ENCODE measurements around the gene SPDYE6. TPM values are rescaled to one million over a fixed set of nuclear protein-coding genes. Genes with fewer than 3 reads are reported as not detected.

SPDYE6 gene
- polyA plus RNA-seq, 1 donor from 2014 or later: not detected

GRCh38 chr7:102296179-102296438 is 60.1 kb downstream of the SPDYE6 start:
- Histone ChIP-seq H2AFZ (ENCODE audit: low read depth, low read length) (no peak overlapping the region), H3K79me2 (replicated peaks; ENCODE audit: insufficient read depth, low read length) (no peaks in the 10 kb centered on the region), H3F3A (ENCODE audit: insufficient read depth, low read length, poor library complexity, severe bottlenecking) (no peaks in the 10 kb centered on the region), H3K27ac (ENCODE audit: low read length) (no peak overlapping the region), H3K36me3 (ENCODE audit: insufficient read depth, low read length) (no peaks in the 10 kb centered on the region), H3K9me3 (ENCODE audit: low read length) (no peaks in the 10 kb centered on the region), H3K9ac (ENCODE audit: low read length) (no peak overlapping the region), H3K27me3 (ENCODE audit: insufficient read depth, low read depth, low read length) (no peaks in the 10 kb centered on the region), H3K4me2 (ENCODE audit: low read length) (no peak overlapping the region), H3K9me2 (ENCODE audit: insufficient read depth, low read length) (no peaks in the 10 kb centered on the region), H4K20me1 (ENCODE audit: insufficient read depth) (peaks cover 9% of the 10 kb centered on the region), H3K4me3 (ENCODE audit: low read length) (no peak overlapping the region)
- TF ChIP-seq EP300 (conservative IDR thresholded peaks at IDR 0.05; ENCODE audit: poor library complexity, severe bottlenecking): no peak

Small RNA genes lying within 50 kb of the gene (small RNA-seq; reads per million reads assigned to genes)
- 0 reads per million in 3 experiments for gene AC091390.4
- gene MIR548O: 0 reads per million in 3 experiments
- 0 to 1.2 (median 0) reads per million in 3 experiments for gene RF00019

Other genes starting within 250 kb of the SPDYE6 start
- 21.6 and 27.3 TPM in 2 replicates for gene SH2B2, start 69.6 kb downstream of the SPDYE6 start, polyA plus RNA-seq
- gene PRKRIP1, start 39.9 kb upstream of the SPDYE6 start, polyA plus RNA-seq: 113 and 114 TPM in 2 replicates
- gene ORAI2, start 77.1 kb upstream of the SPDYE6 start, polyA plus RNA-seq: 36.3 and 52.0 TPM in 2 replicates
- gene ALKBH4, start 108.4 kb upstream of the SPDYE6 start, polyA plus RNA-seq: 27.2 and 28.2 TPM in 2 replicates
- gene LRWD1, start 108.5 kb upstream of the SPDYE6 start, polyA plus RNA-seq: 85.5 and 108 TPM in 2 replicates
- gene POLR2J, start 122.5 kb upstream of the SPDYE6 start, polyA plus RNA-seq: 42.6 and 52.9 TPM in 2 replicates
- 31.9 and 43.0 TPM in 2 replicates for gene RASA4B, start 161.3 kb upstream of the SPDYE6 start, polyA plus RNA-seq
- 9.0 and 23.6 TPM in 2 replicates for gene UPK3BL2, start 187.3 kb upstream of the SPDYE6 start, polyA plus RNA-seq
- not detected in 2 replicates for gene SPDYE2, start 194.8 kb upstream of the SPDYE6 start, polyA plus RNA-seq
- 16.8 and 22.7 TPM in 2 replicates for gene POLR2J3, start 216.1 kb upstream of the SPDYE6 start, polyA plus RNA-seq

All from neural cell (in vitro differentiated cells).